SK-N-SH treated with all-trans-retinoic acid at 6 μM for 48 hours (cell line): ENCODE measurements around the gene FGF11.

Experiments used
- ISL1 ChIP-seq: fragments of 250-450 bp; sonication (Bioruptor Pico); IDR thresholded peaks from 2 replicates; pipeline ENCODE4 v2.1.2; 2022; ENCODE audit warnings: mild to moderate bottlenecking, moderate library complexity
- RARB ChIP-seq: fragments of 250-450 bp; sonication (Bioruptor Pico); IDR thresholded peaks from 2 replicates; pipeline ENCODE4 v1.8.0; 2021; ENCODE audit warnings: mild to moderate bottlenecking, moderate library complexity
- TOX ChIP-seq: fragments of 250-450 bp; sonication (Bioruptor Pico); IDR thresholded peaks from 2 replicates; pipeline ENCODE4 v1.8.0; 2021; ENCODE audit warnings: mild to moderate bottlenecking, moderate library complexity, borderline replicate concordance
- ZNF70 ChIP-seq: fragments of 450-650 bp; formaldehyde crosslinking; IDR thresholded peaks from 2 replicates; pipeline ENCODE4 v1.5.0; 2020; ENCODE audit warnings: mild to moderate bottlenecking, moderate library complexity
- TF ChIP-seq, protein P1 (sequence below): fragments of 250-450 bp; sonication (Bioruptor Pico); IDR thresholded peaks from 2 replicates; pipeline ENCODE4 v1.8.0; 2020; ENCODE audit warnings: mild to moderate bottlenecking, moderate library complexity, borderline replicate concordance
- TF ChIP-seq, protein P2 (sequence below): fragments of 250-450 bp; sonication (Bioruptor Pico); IDR thresholded peaks from 2 replicates; pipeline ENCODE4 v1.8.0; 2021; ENCODE audit warnings: low read depth, mild to moderate bottlenecking, moderate library complexity, borderline replicate concordance

DNA sequence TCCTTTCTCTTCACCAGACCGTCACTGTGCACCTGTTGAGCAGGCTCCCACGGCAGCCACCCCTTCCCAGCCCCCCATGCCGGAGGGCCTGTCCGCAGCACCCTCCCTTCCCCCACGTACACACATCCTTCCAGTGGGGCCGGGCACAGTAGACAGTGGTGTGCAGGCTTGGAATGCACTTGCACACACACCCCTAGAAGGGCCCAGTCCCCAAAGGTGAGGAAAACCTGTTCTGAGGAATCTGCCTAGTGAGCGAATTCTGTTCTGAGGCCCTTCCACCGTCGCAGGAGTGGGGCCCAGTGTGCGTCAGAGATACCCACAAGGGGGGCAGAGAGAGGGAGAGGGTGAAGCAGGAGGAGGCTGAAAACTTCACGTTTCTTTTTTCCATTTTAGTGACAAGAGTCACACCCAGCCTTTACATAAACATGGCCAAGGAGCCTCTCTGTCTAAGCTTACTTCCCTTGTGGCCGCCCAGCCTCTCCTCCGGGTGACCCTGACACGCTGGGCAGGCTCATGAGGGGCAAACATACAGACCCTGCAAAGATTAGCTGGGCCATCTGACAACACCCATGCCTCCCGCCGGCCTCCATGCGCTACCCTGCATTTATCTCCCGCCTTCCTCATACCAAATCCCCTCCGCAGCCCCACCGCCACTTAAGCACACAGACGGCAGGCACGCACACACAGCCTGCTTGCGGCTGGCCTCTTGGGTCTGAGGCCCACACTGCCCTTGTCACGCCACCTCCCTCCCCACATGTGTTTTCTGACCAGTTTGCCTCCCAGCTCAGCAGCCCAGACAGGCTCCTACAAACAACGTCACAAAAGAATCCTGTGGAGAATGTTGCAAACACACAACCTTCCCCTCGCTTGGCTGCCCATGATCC is 38.3 kb downstream of the FGF11 start:
- TF ChIP-seq, protein P1, sequence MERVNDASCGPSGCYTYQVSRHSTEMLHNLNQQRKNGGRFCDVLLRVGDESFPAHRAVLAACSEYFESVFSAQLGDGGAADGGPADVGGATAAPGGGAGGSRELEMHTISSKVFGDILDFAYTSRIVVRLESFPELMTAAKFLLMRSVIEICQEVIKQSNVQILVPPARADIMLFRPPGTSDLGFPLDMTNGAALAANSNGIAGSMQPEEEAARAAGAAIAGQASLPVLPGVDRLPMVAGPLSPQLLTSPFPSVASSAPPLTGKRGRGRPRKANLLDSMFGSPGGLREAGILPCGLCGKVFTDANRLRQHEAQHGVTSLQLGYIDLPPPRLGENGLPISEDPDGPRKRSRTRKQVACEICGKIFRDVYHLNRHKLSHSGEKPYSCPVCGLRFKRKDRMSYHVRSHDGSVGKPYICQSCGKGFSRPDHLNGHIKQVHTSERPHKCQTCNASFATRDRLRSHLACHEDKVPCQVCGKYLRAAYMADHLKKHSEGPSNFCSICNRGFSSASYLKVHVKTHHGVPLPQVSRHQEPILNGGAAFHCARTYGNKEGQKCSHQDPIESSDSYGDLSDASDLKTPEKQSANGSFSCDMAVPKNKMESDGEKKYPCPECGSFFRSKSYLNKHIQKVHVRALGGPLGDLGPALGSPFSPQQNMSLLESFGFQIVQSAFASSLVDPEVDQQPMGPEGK (CRISPR knock-in tag): no peak
- no peak for TF ChIP-seq TOX (CRISPR knock-in tag)
- TF ChIP-seq RARB (CRISPR knock-in tag): no peak
- TF ChIP-seq, protein P2, sequence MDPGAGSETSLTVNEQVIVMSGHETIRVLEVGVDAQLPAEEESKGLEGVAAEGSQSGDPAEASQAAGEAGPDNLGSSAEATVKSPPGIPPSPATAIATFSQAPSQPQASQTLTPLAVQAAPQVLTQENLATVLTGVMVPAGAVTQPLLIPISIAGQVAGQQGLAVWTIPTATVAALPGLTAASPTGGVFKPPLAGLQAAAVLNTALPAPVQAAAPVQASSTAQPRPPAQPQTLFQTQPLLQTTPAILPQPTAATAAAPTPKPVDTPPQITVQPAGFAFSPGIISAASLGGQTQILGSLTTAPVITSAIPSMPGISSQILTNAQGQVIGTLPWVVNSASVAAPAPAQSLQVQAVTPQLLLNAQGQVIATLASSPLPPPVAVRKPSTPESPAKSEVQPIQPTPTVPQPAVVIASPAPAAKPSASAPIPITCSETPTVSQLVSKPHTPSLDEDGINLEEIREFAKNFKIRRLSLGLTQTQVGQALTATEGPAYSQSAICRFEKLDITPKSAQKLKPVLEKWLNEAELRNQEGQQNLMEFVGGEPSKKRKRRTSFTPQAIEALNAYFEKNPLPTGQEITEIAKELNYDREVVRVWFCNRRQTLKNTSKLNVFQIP (CRISPR knock-in tag): no peak
- 0 out of 2 replicates have a peak, but pooled peaks have one; percentile 24 for TF ChIP-seq ZNF70 (CRISPR knock-in tag)
- TF ChIP-seq ISL1 (CRISPR knock-in tag): no peak
